BE2C (cell line): ENCODE results near the gene RBP3.

Experiments
- DNase-seq: peaks from one replicate; pipeline ENCODE4 v3.0.0-alpha.2; 2020
- H3K27me3 ChIP-seq: fragments of 250-450 bp; sonication (Bioruptor Pico); 2 replicates; pipeline ENCODE4 v1.5.1; 2020; ENCODE audit warnings: mild to moderate bottlenecking
- H3K36me3 ChIP-seq: fragments of 250-450 bp; sonication (Bioruptor Pico); 2 replicates; pipeline ENCODE4 v1.5.1; 2020; ENCODE audit warnings: mild to moderate bottlenecking
- H3K4me1 ChIP-seq: fragments of 250-450 bp; sonication (Bioruptor Pico); 2 replicates; pipeline ENCODE4 v1.5.1; 2020
- H3K4me3 ChIP-seq: 2 replicates; pipeline ENCODE4 v1.5.1; 2011; ENCODE audit warnings: low read depth, low read length
- H3K9me3 ChIP-seq: fragments of 250-450 bp; sonication (Bioruptor Pico); 2 replicates; pipeline ENCODE4 v1.5.1; 2020
- CTCF ChIP-seq: IDR thresholded peaks from 2 replicates; pipeline ENCODE4 v1.5.1; 2012; ENCODE audit warnings: mild to moderate bottlenecking, low read depth, low read length

Gene RBP3

DNA sequence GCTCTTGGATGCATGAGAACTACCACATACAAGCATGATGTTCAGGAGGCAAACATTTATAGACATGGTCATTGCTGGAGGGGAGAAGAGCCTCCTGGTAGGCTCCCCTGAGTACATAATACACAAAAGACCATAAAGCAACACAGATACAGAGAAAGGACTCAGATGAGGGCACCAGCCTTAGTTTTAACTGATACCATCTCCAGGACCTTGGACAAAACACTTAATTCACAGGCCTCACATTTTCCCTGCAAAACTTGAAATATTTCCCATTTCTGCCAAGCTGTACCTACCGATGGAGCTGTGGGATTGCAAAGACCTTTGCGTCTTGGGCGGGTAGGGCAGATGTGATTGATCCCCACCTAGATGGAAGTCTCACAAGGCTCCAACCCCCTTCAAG lies 52.6 kb downstream of the RBP3 start:
- Histone ChIP-seq H3K36me3 (no peaks in the 10 kb centered on the region), H3K4me3 (no peak overlapping the region), H3K9me3 (no peaks in the 10 kb centered on the region), H3K4me1 (no peaks in the 10 kb centered on the region), H3K27me3 (peaks cover 14% of the 10 kb centered on the region)
- no peak for TF ChIP-seq CTCF
- no peak for DNase-seq

GRCh38 chr10:47401210-47401609 lies 53.0 kb downstream of the RBP3 start:
- H3K9me3 ChIP-seq: no peaks in the 10 kb centered on the region
- H3K27me3 ChIP-seq: peaks cover 11% of the 10 kb centered on the region
- no peak for TF ChIP-seq CTCF
- H3K4me1 ChIP-seq: no peaks in the 10 kb centered on the region
- no peak for DNase-seq
- H3K4me3 ChIP-seq: no peak overlapping the region
- H3K36me3 ChIP-seq: no peaks in the 10 kb centered on the region

- no peak overlapping the region for H3K4me3 ChIP-seq
- no peaks in the 10 kb centered on the region for H3K4me1 ChIP-seq
- H3K9me3 ChIP-seq: no peaks in the 10 kb centered on the region
- no peak for DNase-seq
- TF ChIP-seq CTCF: no peak
- no peaks in the 10 kb centered on the region for H3K36me3 ChIP-seq
- H3K27me3 ChIP-seq: peaks cover 6% of the 10 kb centered on the region
These were observed 53.9 kb downstream of the RBP3 start for GRCh38 chr10:47401874-47402640.

DNA sequence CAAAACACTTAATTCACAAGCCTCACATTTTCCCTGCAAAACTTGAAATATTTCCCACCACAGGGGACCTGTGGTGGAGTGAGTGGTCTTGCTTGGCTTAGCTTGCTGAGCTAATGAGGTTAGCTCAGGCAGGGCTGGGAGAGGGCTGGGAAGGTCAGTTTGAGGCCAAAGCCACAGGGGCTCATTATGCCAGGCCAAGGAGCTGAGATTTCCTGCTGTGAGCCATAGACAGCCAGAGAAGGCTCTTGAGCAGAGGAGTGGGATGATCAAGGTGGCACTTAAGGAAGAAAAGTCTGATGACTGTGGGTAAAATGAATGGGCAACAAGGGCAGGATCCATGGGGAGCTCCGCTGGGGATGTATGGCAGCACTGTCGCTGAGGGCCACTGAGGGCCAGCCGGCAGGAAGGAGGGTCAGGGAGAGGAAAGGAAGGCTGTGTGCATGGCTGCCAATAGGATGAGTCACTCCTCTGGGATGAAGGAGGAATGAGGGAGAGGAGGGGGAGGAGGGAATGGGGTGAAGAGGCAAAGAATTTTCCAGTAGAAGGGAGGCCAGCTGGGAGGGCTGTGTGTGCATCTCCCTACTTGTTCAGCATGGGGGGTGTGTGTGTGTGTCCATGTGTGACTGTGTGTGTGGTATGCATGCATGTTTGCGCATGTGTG lies 54.6 kb downstream of the RBP3 start:
- no peak for DNase-seq
- Histone ChIP-seq H3K27me3 (peaks cover 6% of the 10 kb centered on the region), H3K36me3 (no peaks in the 10 kb centered on the region), H3K4me3 (no peak overlapping the region), H3K9me3 (no peaks in the 10 kb centered on the region), H3K4me1 (no peaks in the 10 kb centered on the region)
- TF ChIP-seq CTCF: no peak

DNA sequence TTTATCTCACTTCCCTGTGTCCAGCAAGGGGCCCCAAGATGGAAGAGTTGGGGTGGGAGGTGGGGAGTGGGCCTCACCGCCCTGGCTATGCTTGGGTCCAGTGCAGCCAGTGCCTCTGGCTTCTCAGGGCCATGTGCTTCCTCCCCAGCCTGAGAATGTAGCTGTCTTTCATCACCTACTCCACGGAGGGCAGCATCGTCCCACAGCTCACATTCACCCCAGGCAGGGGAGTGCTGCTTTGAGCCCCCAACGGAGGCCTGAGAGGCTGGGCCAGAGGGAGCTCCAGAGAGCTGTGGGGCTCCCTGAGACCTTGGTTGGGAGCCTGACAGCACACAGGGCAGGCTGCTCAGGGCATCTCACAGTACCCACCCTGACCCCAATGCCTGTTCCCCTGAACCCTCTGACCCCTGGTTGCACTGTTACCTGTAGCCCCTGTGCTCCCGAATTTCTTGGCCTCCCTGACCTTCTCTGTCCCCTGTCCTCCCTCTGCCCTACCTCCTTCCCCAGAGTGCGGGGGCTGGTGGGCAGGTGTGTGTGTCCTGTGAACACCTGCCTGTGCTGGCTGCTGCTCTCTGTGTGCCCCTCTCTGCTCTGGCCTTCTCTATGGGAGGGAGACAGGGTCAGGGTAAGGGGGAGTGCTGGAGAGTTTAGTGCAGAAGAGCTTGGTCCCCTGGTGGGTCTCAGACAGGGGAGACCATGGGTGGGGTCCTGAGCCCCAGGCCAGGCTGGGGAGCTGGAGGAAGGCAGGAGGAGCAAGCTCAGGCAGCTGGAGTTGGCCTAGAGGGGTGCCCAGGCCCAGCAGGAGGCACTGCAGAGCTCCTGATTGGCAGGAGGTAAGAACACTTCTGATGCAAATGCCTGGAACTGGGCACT lies 55.5 kb downstream of the RBP3 start:
- no peaks in the 10 kb centered on the region for H3K36me3 ChIP-seq
- no peak for TF ChIP-seq CTCF
- DNase-seq: no peak
- no peaks in the 10 kb centered on the region for H3K27me3 ChIP-seq
- H3K9me3 ChIP-seq: no peaks in the 10 kb centered on the region
- H3K4me3 ChIP-seq: no peak overlapping the region
- H3K4me1 ChIP-seq: no peaks in the 10 kb centered on the region

- no peak for DNase-seq
- Histone ChIP-seq H3K4me1 (no peaks in the 10 kb centered on the region), H3K9me3 (no peaks in the 10 kb centered on the region), H3K4me3 (no peak overlapping the region), H3K27me3 (no peaks in the 10 kb centered on the region), H3K36me3 (no peaks in the 10 kb centered on the region)
- no peak for TF ChIP-seq CTCF
These were observed 56.3 kb downstream of the RBP3 start for GRCh38 chr10:47404446-47404845.
